T-helper 1 cell (primary cell): Measurements from ENCODE around the gene RNFT2.

Source experiments
- DNase-seq, 5 donors: peaks; one replicate each; pipeline ENCODE4 v3.0.0-alpha.2; 2012 to 2020

Gene RNFT2

GRCh38 chr12:116839287-116839830 lies 101.2 kb downstream of the RNFT2 start:
- no peak for DNase-seq

GRCh38 chr12:116843085-116843484 lies 105.0 kb downstream of the RNFT2 start:
- DNase-seq = no peak

- DNase-seq = no peak
These were observed 111.1 kb downstream of the RNFT2 start for GRCh38 chr12:116849216-116849615.

- no peak for DNase-seq
These were observed 114.2 kb downstream of the RNFT2 start for GRCh38 chr12:116852303-116852702.

GRCh38 chr12:116853507-116853906 lies 115.4 kb downstream of the RNFT2 start:
- no peak for DNase-seq

GRCh38 chr12:116855744-116856470 lies 117.8 kb downstream of the RNFT2 start:
- no peak for DNase-seq

- DNase-seq = no peak
These were observed 118.6 kb downstream of the RNFT2 start for GRCh38 chr12:116856729-116857128.

- DNase-seq = no peak
These were observed 121.0 kb downstream of the RNFT2 start for GRCh38 chr12:116859079-116859478.

- DNase-seq = no peak
These were observed 122.1 kb downstream of the RNFT2 start for GRCh38 chr12:116860263-116860662.

- peak in 1 of 5 donors; percentile 56 for DNase-seq
These were observed 123.2 kb downstream of the RNFT2 start for GRCh38 chr12:116861320-116861719.

- DNase-seq = no peak
These were observed 124.1 kb downstream of the RNFT2 start for GRCh38 chr12:116862167-116862566.

GRCh38 chr12:116863275-116863767 lies 125.2 kb downstream of the RNFT2 start:
- no peak for DNase-seq

GRCh38 chr12:116864371-116865160 lies 126.5 kb downstream of the RNFT2 start:
- DNase-seq = no peak

- DNase-seq = no peak
These were observed 129.4 kb downstream of the RNFT2 start for GRCh38 chr12:116867523-116867922.

- DNase-seq = no peak
These were observed 132.2 kb downstream of the RNFT2 start for GRCh38 chr12:116870306-116870705.

- no peak for DNase-seq
These were observed 136.3 kb downstream of the RNFT2 start for GRCh38 chr12:116874324-116874995.

- DNase-seq = no peak
These were observed 138.2 kb downstream of the RNFT2 start for GRCh38 chr12:116876151-116876869.

- no peak for DNase-seq
These were observed 140.7 kb downstream of the RNFT2 start for GRCh38 chr12:116878567-116879508.

GRCh38 chr12:116879509-116880212 lies 141.5 kb downstream of the RNFT2 start:
- DNase-seq = no peak

- no peak for DNase-seq
These were observed 142.2 kb downstream of the RNFT2 start for GRCh38 chr12:116880213-116880816.
